ENCODE measurements around the gene SIDT2.

- TF ChIP-seq CTCF (IDR thresholded peaks at IDR 0.05) (no peak), SIN3A (IDR thresholded peaks at IDR 0.05; ENCODE audit: borderline replicate concordance, insufficient read depth, low read depth, low read length) (no peak), REST (IDR thresholded peaks at IDR 0.05; ENCODE audit: insufficient read depth in 1 of 2, low read depth in 2 of 2, low read length in 1 of 2) (no peak), POLR2AphosphoS5 (IDR thresholded peaks at IDR 0.05; ENCODE audit: low read depth, low read length) (no peak), TCF7L2 (IDR thresholded peaks at IDR 0.05; ENCODE audit: low read depth, low read length) (no peak)
Measured at GRCh38 chr11:117152066-117152465, 26.5 kb upstream of the SIDT2 start.

All from Panc1 (cell line).